Cardiac muscle cell (in vitro differentiated cells and primary cell): ENCODE measurements around the gene PIBF1. TPM values are rescaled to one million over a fixed set of nuclear protein-coding genes. Genes with fewer than 3 reads are reported as not detected.

Source experiments
- DNase-seq, 2 donors: peaks; one replicate each; pipeline versions ENCODE4 v3.0.0 to v3.0.0-alpha.2; 2010 to 2017; ENCODE audit warnings: low read depth in 1 of 2, low spot score in 1 of 2
- H3K27ac ChIP-seq: fragments of 200-600 bp; sonication (generic); 2 replicates; pipeline ENCODE4 v1.5.1; 2016
- H3K27me3 ChIP-seq: fragments of 200-600 bp; sonication (generic); 2 replicates; pipeline ENCODE4 v1.6.0; 2016; ENCODE audit warnings: control low read depth
- H3K36me3 ChIP-seq: fragments of 200-600 bp; sonication (generic); 2 replicates; pipeline ENCODE4 v1.5.1; 2016; ENCODE audit warnings: control low read depth
- H3K4me1 ChIP-seq: fragments of 200-600 bp; sonication (generic); 2 replicates; pipeline ENCODE4 v1.8.1; 2017; ENCODE audit warnings: low read depth, mild to moderate bottlenecking, mixed run types
- H3K4me3 ChIP-seq: fragments of 200-600 bp; sonication (generic); 2 replicates; pipeline ENCODE4 v1.5.1; 2016; ENCODE audit warnings: mild to moderate bottlenecking
- H3K9me3 ChIP-seq: fragments of 200-600 bp; sonication (generic); 2 replicates; pipeline ENCODE4 v1.5.1; 2017; ENCODE audit warnings: low read depth, mild to moderate bottlenecking, control low read depth
- CTCF ChIP-seq: IDR thresholded peaks from 2 replicates; pipeline ENCODE4 v1.5.1; 2012; ENCODE audit warnings: low read depth, mild to moderate bottlenecking, low read length
- polyA plus RNA-seq: library from polyadenylated mRNA; unstranded; fragments of >200 nt; fragmentation: Nextera tagmentation; extraction: Ambion mirVana; gene quantifications from 2 replicates; pipeline ENCODE4 v1.2.1, GENCODE V29; 2016
- total RNA-seq: library from RNA; depleted of rRNA; stranded (reverse); fragments of >200 nt; gene quantifications from 2 replicates; pipeline ENCODE4 v1.2.3, GENCODE V29; 2016

PIBF1 gene
- total and polyA plus RNA-seq, 2 experiments from 2014 or later = 16.4 to 19.2 TPM

DNA sequence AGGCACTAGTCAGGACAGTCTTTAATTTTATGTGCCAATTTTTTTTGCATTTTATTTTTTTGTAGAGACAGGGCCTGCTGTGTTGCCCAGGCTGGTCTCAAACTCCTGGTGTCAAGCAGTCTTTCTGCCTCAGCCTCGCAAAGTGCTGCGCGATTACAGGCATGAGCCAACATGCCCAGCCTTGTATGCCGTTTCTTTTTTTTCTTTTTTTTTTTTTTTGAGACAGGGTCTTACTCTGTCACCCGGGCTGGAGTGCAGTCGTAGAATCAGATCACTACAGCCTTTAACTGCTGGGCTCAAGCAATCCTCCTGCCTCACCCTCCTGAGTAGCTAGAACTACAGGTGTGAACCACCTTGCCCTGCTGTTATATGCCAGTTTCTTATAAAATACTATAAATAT is 27.8 kb upstream of the PIBF1 start:
- no peak overlapping the region for H3K27ac ChIP-seq
- H3K4me1 ChIP-seq = no peaks in the 10 kb centered on the region
- H3K4me3 ChIP-seq = no peak overlapping the region
- TF ChIP-seq CTCF = no peak
- DNase-seq = no peak
- no peaks in the 10 kb centered on the region for H3K9me3 ChIP-seq
- H3K36me3 ChIP-seq = peaks cover 37% of the 10 kb centered on the region
- H3K27me3 ChIP-seq = no peaks in the 10 kb centered on the region

DNA sequence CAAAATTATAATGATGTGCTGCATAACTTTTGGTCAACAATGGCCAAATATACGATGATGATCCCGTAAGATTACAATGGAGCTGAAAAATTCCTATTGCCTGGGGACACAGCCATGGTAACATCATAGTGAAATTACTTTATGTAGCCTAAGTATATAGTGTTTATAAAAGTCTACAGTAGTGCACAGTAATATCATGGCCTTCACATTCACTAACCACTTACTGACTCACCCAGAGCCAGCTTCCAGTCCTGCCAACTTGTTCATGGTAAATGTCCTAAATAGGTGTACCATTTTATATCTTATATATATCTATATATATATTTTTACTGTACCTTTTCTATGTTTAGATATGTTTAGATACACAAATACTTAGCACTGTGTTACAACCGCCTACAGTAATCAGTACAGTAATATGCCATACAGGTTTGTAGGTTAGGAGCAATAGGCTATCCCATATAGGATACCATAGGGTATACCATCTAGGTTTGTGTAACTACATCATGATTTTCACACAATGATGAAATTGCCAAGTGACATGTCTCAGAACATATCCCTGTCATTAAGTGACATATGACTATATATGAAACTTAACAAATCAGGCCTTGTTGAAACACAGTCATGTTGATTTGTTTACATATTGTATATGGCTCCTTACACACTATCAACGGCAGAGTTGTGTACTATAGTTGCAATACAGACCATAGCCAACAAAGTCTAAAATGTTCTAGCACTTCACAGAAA is 24.0 kb upstream of the PIBF1 start:
- H3K27ac ChIP-seq = no peak overlapping the region
- no peaks in the 10 kb centered on the region for H3K4me1 ChIP-seq
- H3K36me3 ChIP-seq = peaks cover 70% of the 10 kb centered on the region
- TF ChIP-seq CTCF = no peak
- DNase-seq = no peak
- H3K9me3 ChIP-seq = no peaks in the 10 kb centered on the region
- no peaks in the 10 kb centered on the region for H3K27me3 ChIP-seq
- no peak overlapping the region for H3K4me3 ChIP-seq

GRCh38 chr13:72760189-72760588 is 21.7 kb upstream of the PIBF1 start:
- DNase-seq = no peak
- Histone ChIP-seq H3K4me3 (no peak overlapping the region), H3K27ac (no peak overlapping the region), H3K36me3 (peaks cover 77% of the 10 kb centered on the region), H3K4me1 (no peaks in the 10 kb centered on the region), H3K9me3 (no peaks in the 10 kb centered on the region), H3K27me3 (no peaks in the 10 kb centered on the region)
- TF ChIP-seq CTCF = no peak

DNA sequence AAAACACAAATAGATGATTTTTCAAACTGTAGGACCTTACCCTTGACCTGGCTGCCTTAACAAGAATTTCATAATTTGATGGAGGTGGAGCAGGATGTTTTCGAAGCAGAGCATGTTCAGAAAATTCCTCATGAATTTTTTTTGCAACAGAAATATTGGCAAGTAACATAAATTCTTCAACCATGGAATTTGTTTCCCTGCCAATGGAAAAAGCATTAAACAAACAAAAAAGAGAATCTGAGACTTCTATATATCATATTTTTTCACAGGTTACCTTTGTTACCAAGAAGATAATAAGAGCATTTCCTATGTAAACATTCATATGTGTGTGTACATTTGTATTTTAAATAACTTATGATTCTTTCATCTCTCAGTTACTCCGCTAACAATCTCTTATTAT is 18.5 kb upstream of the PIBF1 start:
- peak in 1 of 2 donors; percentile 41 for DNase-seq
- no peaks in the 10 kb centered on the region for H3K9me3 ChIP-seq
- TF ChIP-seq CTCF = no peak
- no peaks in the 10 kb centered on the region for H3K27me3 ChIP-seq
- no peaks in the 10 kb centered on the region for H3K4me1 ChIP-seq
- no peak overlapping the region for H3K4me3 ChIP-seq
- peaks cover 97% of the 10 kb centered on the region for H3K36me3 ChIP-seq
- no peak overlapping the region for H3K27ac ChIP-seq

- Histone ChIP-seq H3K4me3 (no peak overlapping the region), H3K4me1 (no peaks in the 10 kb centered on the region), H3K9me3 (no peaks in the 10 kb centered on the region), H3K27ac (no peak overlapping the region), H3K36me3 (peaks cover 92% of the 10 kb centered on the region), H3K27me3 (no peaks in the 10 kb centered on the region)
- no peak for TF ChIP-seq CTCF
- peak in 1 of 2 donors; percentile 61 for DNase-seq
Observed at GRCh38 chr13:72774019-72774418, 7.9 kb upstream of the PIBF1 start.
